Psoas muscle (tissue), 8 donors: Measurements from ENCODE around the gene AXIN2. TPM values are rescaled to one million over a fixed set of nuclear protein-coding genes. Genes with fewer than 3 reads are reported as not detected.

Experiments used
- ATAC-seq, 4 donors: fragments of 200-7000 bp; cut with Tn5 transposase; one replicate each; pipeline ENCODE4 v1.9.1; 2020; ENCODE audit warnings: moderate library complexity in 3 of 4, mild to moderate bottlenecking in 2 of 4
- DNase-seq, 2 donors: peaks; one replicate each; pipeline ENCODE4 v3.0.0-alpha.2; 2020
- H3K27ac ChIP-seq: fragments of 200-600 bp; one replicate; pipeline ENCODE4 v1.8.0; 2022
- H3K27me3 ChIP-seq, 3 donors: fragments of 200-600 bp in 1 of 3; one replicate each; pipeline versions ENCODE4 v1.6.1 to v1.8.0; 2013 to 2022; ENCODE audit warnings: low read length in 2 of 3, mild to moderate bottlenecking in 2 of 3, moderate library complexity in 1 of 3; ENCODE audit not compliant: insufficient read depth in 3 of 3
- H3K36me3 ChIP-seq, 2 donors: fragments of 200-600 bp in 1 of 2; one replicate each; pipeline versions ENCODE4 v1.6.1 to v1.8.0; 2013 to 2022; ENCODE audit warnings: low read depth in 1 of 2, mild to moderate bottlenecking in 1 of 2, moderate library complexity in 1 of 2; ENCODE audit not compliant: insufficient read depth in 1 of 2
- H3K4me1 ChIP-seq: fragments of 200-600 bp; one replicate; pipeline ENCODE4 v1.8.0; 2022
- H3K4me3 ChIP-seq: fragments of 200-600 bp; one replicate; pipeline ENCODE4 v1.8.0; 2022; ENCODE audit warnings: mild to moderate bottlenecking
- H3K9me3 ChIP-seq: fragments of 200-600 bp; one replicate; pipeline ENCODE4 v1.8.0; 2022
- CTCF ChIP-seq: fragments of 200-600 bp; IDR thresholded peaks from one replicate; pipeline ENCODE4 v1.8.0; 2022; ENCODE audit warnings: antibody characterized with exemption
- WGBS, 3 donors: extraction: QIAGEN DNeasy Blood & Tissue Kit; methylation state at CpG; one replicate each; pipeline versions ENCODE4 v1.1.6 to v1.1.7; 2013; 5-methylcytosine and 5-hydroxymethylcytosine counted together
- intact Hi-C, 2 donors: fragments of 100-400 bp; cut with DNase I; formaldehyde crosslinking; loops; one replicate each; pipeline versions ENCODE4 v1.11.0 to v1.14.2; 2022
- polyA plus RNA-seq, 3 donors: library from polyadenylated mRNA; stranded (reverse); fragments of 200-250 nt; gene quantifications; one replicate each; pipeline ENCODE4 v1.2.3, GENCODE V29; 2013
- total RNA-seq, 4 donors: library from RNA; stranded (reverse); fragmentation: NEBNext Ultra II Directional in 2 of 4; extraction: Animal tissue kit (Norgen Biotek cat#: 25700) in 2 of 4; gene quantifications; one replicate each; pipeline versions ENCODE4 v1.2.1 to v1.2.4, GENCODE V29; 2021 to 2023
- donor health status: healthy with polysubstance abuse.
- donor health status: DM: no; HTN: no; CAD: no; lungs with moderate emphysema.
- donor health status: Bipolar disorder and iron deficiency.
- donor health status: healthy.
- donor health status: DM: yes; HTN: yes; CAD: no.
- donor health status: DM: no; HTN: no; CAD: no.
- donor health status: DM: no; HTN: no; CAD: no.
- donor health status: DM: yes; HTN: yes; CAD: no.

AXIN2 gene
- total and polyA plus RNA-seq, 7 donors, result 0.72 to 19.1 (median 8.0) TPM

DNA sequence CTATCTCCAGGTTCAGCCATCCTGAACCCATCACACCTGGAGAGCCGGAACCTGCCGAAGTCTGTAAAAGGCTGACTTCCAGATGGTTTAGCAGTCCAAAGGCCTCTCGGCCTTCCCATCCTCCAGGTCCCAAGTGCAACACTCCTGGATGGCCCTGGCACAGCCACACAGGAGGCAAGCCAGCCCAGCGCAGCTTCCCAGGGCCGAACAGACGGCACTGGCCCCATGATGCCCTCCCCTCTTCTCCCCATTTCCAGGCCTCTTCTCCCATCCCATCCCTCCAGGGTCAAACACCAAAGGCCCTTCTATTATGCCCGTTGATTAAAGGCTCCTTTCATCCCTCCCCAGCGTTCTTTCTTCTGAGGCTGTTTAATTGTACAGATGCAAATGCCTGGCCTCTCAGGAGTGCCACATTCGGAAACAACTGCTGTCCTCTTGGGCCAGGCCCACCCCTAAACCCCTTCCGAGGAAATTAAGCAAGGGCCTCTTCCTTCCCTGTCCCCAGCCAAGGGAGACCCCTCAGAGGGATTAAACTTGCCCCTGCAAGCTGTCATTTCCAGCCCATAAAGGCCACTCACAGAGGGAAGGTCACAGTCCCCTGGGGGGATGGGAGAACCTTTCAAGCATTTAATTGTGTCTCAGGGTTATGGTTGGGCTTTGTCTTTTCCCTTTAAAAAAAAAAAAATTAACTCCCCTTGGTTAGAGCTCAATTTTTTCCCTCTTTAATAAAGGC lies 30.8 kb downstream of the AXIN2 start:
- intact Hi-C loops, result no loop called here
- DNase-seq (no peak), ATAC-seq (peak in 1 of 4 donors; percentile 4)
- H3K4me3 ChIP-seq, result no peak overlapping the region
- WGBS, 3 donors, result 67 to 76% (median 67%) methylated on average over 9 to 10 of the region's 10 CpGs
- no peak for TF ChIP-seq CTCF
- no peak overlapping the region for H3K27ac ChIP-seq
- H3K9me3 ChIP-seq, result no peaks in the 10 kb centered on the region
- no peaks in the 10 kb centered on the region for H3K27me3 ChIP-seq
- H3K4me1 ChIP-seq, result peaks cover 11% of the 10 kb centered on the region
- peaks cover 0 to 77% of the 10 kb centered on the region in 2 donors for H3K36me3 ChIP-seq

GRCh38 chr17:65529761-65530522 lies 31.5 kb downstream of the AXIN2 start:
- Histone ChIP-seq H3K9me3 (no peaks in the 10 kb centered on the region), H3K36me3 (peaks cover 0 to 69% of the 10 kb centered on the region in 2 donors), H3K4me1 (peaks cover 11% of the 10 kb centered on the region), H3K27ac (no peak overlapping the region), H3K27me3 (no peaks in the 10 kb centered on the region), H3K4me3 (no peak overlapping the region)
- no peak for TF ChIP-seq CTCF
- DNase-seq (no peak), ATAC-seq (no peak)
- WGBS, 3 donors, result 94 to 95% (median 94%) methylated on average over 17 of the region's 17 CpGs
- intact Hi-C loops, result no loop called here

DNA sequence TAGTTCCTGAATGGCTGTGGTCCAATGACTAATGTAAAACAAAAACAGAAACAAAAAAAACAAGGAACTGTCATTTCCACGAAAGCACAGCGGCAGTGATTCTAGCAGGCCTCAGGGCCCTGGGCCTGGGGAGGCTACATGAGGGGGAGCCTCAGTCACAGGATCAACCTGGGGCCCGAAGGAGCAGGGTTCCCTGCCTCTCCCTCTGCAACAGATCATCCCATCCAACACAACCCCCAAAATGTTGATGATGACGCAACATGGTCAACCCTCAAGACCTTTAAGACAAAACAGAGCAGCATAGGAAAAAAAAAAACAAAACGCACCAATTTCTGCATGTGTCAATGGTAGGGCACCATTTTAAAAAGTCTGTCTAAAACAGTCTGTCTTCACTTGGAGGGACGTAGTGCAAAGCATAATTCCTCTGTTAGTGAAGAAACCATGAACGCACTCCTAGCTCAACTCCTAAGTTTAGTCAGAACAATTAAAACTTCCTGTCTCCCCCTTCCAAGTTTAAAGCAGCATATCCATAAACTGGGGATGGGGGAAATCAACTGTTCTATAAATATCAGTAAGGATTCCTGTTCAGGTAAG lies 32.3 kb downstream of the AXIN2 start:
- H3K27ac ChIP-seq, result no peak overlapping the region

More for the DNA sequence above, 32.3 kb downstream of the AXIN2 start:
- Histone ChIP-seq H3K4me1 (peaks cover 11% of the 10 kb centered on the region), H3K36me3 (peaks cover 0 to 61% of the 10 kb centered on the region in 2 donors), H3K9me3 (no peaks in the 10 kb centered on the region), H3K4me3 (no peak overlapping the region), H3K27me3 (no peaks in the 10 kb centered on the region)
- no peak for DNase-seq
- intact Hi-C loops, result no loop called here
- ATAC-seq, result no peak
- 92 to 94% (median 93%) methylated on average over 7 of the region's 7 CpGs for WGBS, 3 donors
- TF ChIP-seq CTCF, result no peak
